ENCODE results near the gene DDA1.
A peak's percentile ranks its signal among the peaks of the same experiment; 100 is the strongest.

Gene DDA1

DNA sequence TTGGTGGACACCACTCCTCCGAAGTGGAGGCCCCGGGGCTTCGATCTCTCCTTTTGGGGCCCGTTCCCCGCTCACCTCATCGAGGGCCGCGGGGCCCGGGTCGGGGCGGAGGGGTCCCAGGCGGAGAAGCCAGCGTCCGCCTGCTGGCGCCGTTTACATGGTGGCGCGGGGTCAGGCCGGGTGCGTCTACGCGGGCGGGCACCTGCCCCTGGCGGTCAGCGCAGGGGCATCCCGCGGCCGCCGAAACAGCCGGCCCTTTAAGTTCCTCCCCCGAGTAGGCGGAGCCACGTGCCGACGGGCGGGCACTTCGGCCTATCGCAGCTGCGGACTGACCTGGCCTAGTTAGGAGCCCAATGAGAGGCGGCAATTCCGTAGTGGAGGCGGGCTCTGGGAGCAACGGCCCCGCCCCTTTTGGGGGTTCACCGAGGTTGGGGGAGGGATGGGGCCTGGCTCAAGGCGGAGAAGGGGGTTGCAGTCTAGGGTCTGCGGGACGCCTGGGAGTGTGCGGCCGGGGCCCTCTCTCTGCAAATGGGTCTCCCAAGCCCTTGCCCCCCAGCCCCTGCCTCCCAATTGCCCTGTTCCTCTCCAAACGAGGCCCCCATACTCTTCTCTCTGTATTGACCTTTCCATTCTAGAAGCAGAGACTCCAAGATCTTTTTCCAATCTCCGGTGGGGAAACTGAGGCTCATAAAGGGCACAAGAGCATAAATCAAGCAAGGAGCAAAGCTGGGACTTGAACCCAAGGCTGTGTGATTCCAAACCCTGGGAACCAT is 6.0 kb upstream of the DDA1 start, which contains the start of gene ABHD8:
Gene ABHD8 (minus strand): TSS at position 259 of the 773 bp plus-strand sequence. CDS start 1,809 bp downstream, outside the sequence.
- TF ChIP-seq, protein P1, sequence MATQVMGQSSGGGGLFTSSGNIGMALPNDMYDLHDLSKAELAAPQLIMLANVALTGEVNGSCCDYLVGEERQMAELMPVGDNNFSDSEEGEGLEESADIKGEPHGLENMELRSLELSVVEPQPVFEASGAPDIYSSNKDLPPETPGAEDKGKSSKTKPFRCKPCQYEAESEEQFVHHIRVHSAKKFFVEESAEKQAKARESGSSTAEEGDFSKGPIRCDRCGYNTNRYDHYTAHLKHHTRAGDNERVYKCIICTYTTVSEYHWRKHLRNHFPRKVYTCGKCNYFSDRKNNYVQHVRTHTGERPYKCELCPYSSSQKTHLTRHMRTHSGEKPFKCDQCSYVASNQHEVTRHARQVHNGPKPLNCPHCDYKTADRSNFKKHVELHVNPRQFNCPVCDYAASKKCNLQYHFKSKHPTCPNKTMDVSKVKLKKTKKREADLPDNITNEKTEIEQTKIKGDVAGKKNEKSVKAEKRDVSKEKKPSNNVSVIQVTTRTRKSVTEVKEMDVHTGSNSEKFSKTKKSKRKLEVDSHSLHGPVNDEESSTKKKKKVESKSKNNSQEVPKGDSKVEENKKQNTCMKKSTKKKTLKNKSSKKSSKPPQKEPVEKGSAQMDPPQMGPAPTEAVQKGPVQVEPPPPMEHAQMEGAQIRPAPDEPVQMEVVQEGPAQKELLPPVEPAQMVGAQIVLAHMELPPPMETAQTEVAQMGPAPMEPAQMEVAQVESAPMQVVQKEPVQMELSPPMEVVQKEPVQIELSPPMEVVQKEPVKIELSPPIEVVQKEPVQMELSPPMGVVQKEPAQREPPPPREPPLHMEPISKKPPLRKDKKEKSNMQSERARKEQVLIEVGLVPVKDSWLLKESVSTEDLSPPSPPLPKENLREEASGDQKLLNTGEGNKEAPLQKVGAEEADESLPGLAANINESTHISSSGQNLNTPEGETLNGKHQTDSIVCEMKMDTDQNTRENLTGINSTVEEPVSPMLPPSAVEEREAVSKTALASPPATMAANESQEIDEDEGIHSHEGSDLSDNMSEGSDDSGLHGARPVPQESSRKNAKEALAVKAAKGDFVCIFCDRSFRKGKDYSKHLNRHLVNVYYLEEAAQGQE (IDR thresholded peaks at IDR 0.05; ENCODE audit: insufficient read depth in 1 of 2, low read depth in 2 of 2, low read length in 2 of 2): no peak
- TF ChIP-seq FOXP2 (optimal IDR thresholded peaks at IDR 0.05; ENCODE audit: borderline replicate concordance, extremely low read depth, extremely low read length, insufficient read depth) (peak; percentile 41), SIN3A (IDR thresholded peaks at IDR 0.05; ENCODE audit: borderline replicate concordance, insufficient read depth, low read length) (no peak), POLR2AphosphoS5 (IDR thresholded peaks at IDR 0.05; ENCODE audit: low read depth, low read length) (no peak)

DNA sequence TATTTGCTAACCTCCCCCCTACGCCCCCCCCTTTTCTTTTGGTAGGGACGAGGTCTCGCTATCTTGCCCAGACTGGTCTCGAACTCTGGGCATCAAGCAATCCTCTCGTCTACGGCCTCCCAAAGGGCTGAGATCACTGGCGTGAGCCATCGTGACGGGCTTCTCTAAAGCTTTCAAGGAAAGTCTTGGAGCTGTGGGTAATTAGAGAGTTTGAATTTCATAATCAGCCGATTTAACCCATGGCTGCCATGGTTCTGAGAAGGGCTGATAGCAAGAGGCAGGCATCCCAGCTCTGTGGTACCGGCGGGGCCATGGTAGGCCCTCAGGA is 5.5 kb upstream of the DDA1 start:
- no peak for TF ChIP-seq SIN3A (IDR thresholded peaks at IDR 0.05; ENCODE audit: borderline replicate concordance, insufficient read depth, low read length)
- TF ChIP-seq FOXP2 (optimal IDR thresholded peaks at IDR 0.05; ENCODE audit: borderline replicate concordance, extremely low read depth, extremely low read length, insufficient read depth): no peak

DNA sequence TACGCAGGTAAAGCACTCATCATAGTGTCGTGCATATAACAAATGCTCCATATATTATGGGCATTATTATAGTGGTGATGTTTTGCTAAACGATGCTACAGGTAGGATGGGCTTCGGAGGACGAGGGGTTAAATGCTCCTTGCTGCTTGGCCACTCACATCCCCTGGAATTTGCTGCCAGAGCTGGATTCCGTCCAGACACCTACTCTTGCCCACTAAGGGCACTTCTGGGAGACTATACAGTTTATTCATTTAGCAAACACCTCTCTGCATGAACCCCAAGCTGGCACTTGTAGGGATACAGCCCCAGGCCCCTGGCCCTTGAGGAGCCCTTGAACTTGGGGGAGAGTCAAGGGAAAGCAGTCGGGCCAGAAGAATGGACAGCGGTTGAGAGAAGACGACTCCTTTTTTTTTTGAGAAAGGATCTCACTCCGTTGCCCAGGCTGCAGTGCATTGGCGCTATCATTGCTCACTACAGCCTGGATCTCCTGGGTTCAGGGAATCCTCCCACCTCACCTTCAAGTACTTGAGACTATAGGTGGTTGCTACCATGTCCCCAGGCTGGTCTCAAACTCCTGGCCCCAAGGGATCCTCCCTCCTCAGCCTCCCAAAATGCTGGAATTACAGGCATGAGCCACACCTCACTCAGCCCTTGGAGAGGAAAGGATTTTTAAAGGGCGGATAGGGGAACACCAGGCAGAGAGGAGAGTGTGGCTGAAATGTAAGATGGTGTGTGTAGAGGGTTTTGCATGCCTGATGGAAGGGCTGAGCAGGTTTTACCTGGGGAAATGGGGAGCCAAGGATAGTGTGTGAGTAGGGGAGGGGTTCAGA is 4.8 kb upstream of the DDA1 start:
- TF ChIP-seq POLR2AphosphoS5 (IDR thresholded peaks at IDR 0.05; ENCODE audit: low read depth, low read length) (no peak), TAF1 (IDR thresholded peaks at IDR 0.05; ENCODE audit: borderline replicate concordance, insufficient read depth, low read length) (no peak), SIN3A (IDR thresholded peaks at IDR 0.05; ENCODE audit: borderline replicate concordance, insufficient read depth, low read length) (no peak), FOXP2 (optimal IDR thresholded peaks at IDR 0.05; ENCODE audit: borderline replicate concordance, extremely low read depth, extremely low read length, insufficient read depth) (no peak)
- TF ChIP-seq, protein P1 (IDR thresholded peaks at IDR 0.05; ENCODE audit: insufficient read depth in 1 of 2, low read depth in 2 of 2, low read length in 2 of 2): no peak

DNA sequence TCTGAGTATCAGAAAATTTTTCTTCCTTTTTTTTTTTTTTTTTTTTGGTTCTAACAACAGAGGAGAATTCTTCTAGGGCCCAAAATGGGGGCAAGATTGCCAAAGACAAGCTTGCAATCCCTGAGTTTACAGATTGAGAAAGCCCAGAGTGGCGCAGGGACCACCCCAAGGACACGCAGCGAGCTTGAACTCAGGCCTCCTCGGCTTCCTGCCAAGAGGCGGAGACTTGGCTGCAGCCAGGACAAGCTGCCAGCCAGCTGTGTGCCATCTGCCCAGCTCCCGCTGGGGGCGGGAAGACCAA is 4.2 kb upstream of the DDA1 start:
- TF ChIP-seq TAF1 (IDR thresholded peaks at IDR 0.05; ENCODE audit: borderline replicate concordance, insufficient read depth, low read length): no peak

DNA sequence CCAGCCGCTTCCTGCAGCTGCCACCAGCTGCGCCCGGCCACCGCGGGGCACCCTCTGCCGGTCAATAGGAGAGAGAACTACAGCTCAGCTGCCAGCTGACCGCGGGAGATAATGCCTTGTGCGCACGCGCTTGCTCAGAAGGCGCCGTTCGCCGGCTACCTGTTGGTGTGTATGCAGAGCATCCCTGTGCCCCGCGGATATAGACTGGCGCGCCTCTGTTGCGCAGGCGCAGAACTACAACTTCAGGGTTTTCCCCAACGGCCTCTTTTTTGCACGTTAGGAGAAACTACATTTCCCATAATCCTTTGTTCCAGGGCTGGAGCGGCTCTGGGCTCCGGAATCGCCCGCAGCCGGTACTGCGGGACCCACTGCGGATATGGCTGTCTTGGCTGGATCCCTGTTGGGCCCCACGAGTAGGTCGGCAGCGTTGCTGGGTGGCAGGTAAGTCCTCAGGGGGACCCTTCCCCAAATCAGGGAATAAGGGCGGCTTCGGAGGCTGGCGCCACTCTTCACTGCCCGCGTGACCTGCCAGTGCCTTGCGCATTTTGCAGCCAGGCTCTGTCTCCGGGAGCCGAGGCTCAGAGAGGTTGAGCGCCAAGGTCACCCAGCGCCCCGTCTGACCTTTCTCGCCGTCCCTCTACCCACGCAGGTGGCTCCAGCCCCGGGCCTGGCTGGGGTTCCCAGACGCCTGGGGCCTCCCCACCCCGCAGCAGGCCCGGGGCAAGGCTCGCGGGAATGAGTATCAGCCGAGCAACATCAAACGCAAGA is 3.7 kb upstream of the DDA1 start, which contains the start of gene MRPL34:
Gene MRPL34 (plus strand): TSS at position 356 of the 768 bp plus-strand sequence. CDS start 21 bp downstream, at position 377.
- peak; percentile 75 for TF ChIP-seq TAF1 (IDR thresholded peaks at IDR 0.05; ENCODE audit: borderline replicate concordance, insufficient read depth, low read length)
- TF ChIP-seq SIN3A (IDR thresholded peaks at IDR 0.05; ENCODE audit: borderline replicate concordance, insufficient read depth, low read length): no peak
- peak; percentile 74 for TF ChIP-seq POLR2AphosphoS5 (IDR thresholded peaks at IDR 0.05; ENCODE audit: low read depth, low read length)
- TF ChIP-seq, protein P1 (IDR thresholded peaks at IDR 0.05; ENCODE audit: insufficient read depth in 1 of 2, low read depth in 2 of 2, low read length in 2 of 2): no peak
- peak; percentile 93 for TF ChIP-seq FOXP2 (optimal IDR thresholded peaks at IDR 0.05; ENCODE audit: borderline replicate concordance, extremely low read depth, extremely low read length, insufficient read depth)

Measured in PFSK-1 (cell line).